ENCODE data around the gene SRRD. TPM values are rescaled to one million over a fixed set of nuclear protein-coding genes. Genes with fewer than 3 reads are reported as not detected.

SRRD gene
- total RNA-seq, 4 donors from 2014 or later = 11.4 to 27.3 (median 13.6) TPM

- intact Hi-C loops (cut with DNase I) = no loop called here
- Histone ChIP-seq H3K4me1 (peaks cover 0 to under 1% (median 0%) of the 10 kb centered on the region in 3 donors), H3K4me3 (no peak overlapping the region), H3K27me3 (no peaks in the 10 kb centered on the region), H3K27ac (no peak overlapping the region), H3K36me3 (peaks cover 0 to 87% (median 22%) of the 10 kb centered on the region in 3 donors), H3K9me3 (no peaks in the 10 kb centered on the region)
- TF ChIP-seq CTCF (IDR thresholded peaks at IDR 0.05) = no peak
- TF ChIP-seq POLR2A (IDR thresholded peaks at IDR 0.05) = no peak
- no peak for DNase-seq
- 84 to 85% methylated on average over 4 to 5 of the region's 5 CpGs for WGBS, 2 donors
Measured at GRCh38 chr22:26453812-26454500, 29.7 kb upstream of the SRRD start.

- WGBS, 2 donors = 93 to 98% methylated on average over 13 to 26 of the region's 26 CpGs
- intact Hi-C loops (cut with DNase I) = no loop called here
- DNase-seq = no peak
- Histone ChIP-seq H3K9me3 (no peaks in the 10 kb centered on the region), H3K36me3 (peaks cover 0 to 85% (median 22%) of the 10 kb centered on the region in 3 donors), H3K4me1 (peaks cover 0 to 17% (median 0%) of the 10 kb centered on the region in 3 donors), H3K27me3 (no peaks in the 10 kb centered on the region), H3K4me3 (no peak overlapping the region), H3K27ac (no peak overlapping the region)
- TF ChIP-seq POLR2A (IDR thresholded peaks at IDR 0.05) (no peak), CTCF (IDR thresholded peaks at IDR 0.05) (no peak)
Measured at GRCh38 chr22:26457661-26458272, 25.9 kb upstream of the SRRD start.

- TF ChIP-seq CTCF (IDR thresholded peaks at IDR 0.05) (no peak), POLR2A (IDR thresholded peaks at IDR 0.05) (no peak)
- Histone ChIP-seq H3K4me3 (no peak overlapping the region), H3K9me3 (no peaks in the 10 kb centered on the region), H3K27ac (no peak overlapping the region), H3K36me3 (peaks cover 9 to 91% (median 23%) of the 10 kb centered on the region in 3 donors), H3K27me3 (no peaks in the 10 kb centered on the region), H3K4me1 (peaks cover 0 to 17% (median 0%) of the 10 kb centered on the region in 3 donors)
- intact Hi-C loops (cut with DNase I) = loop anchor here (10.0 kb wide), 1 partner anchor 65 kb away; no protein-coding TSS in a partner anchor
- WGBS, 2 donors = 42 to 61% methylated on average over 6 of the region's 6 CpGs
- no peak for DNase-seq
Measured at GRCh38 chr22:26460202-26460601, 23.5 kb upstream of the SRRD start.

GRCh38 chr22:26461188-26461810 lies 22.4 kb upstream of the SRRD start:
- H3K9me3 ChIP-seq = no peaks in the 10 kb centered on the region
- no peak overlapping the region for H3K27ac ChIP-seq
- no peak for DNase-seq
- TF ChIP-seq CTCF (IDR thresholded peaks at IDR 0.05) = peak; percentile 54 to 80 (median 64)
- TF ChIP-seq POLR2A (IDR thresholded peaks at IDR 0.05) = no peak
- intact Hi-C loops (cut with DNase I) = loop anchor here (10.0 kb wide), 1 partner anchor 66 kb away; no protein-coding TSS in a partner anchor
- WGBS, 2 donors = 33 to 39% methylated on average over 3 of the region's 3 CpGs
- H3K27me3 ChIP-seq = no peaks in the 10 kb centered on the region
- H3K4me3 ChIP-seq = no peak overlapping the region
- peaks cover 9 to 93% (median 34%) of the 10 kb centered on the region in 3 donors for H3K36me3 ChIP-seq
- H3K4me1 ChIP-seq = peaks cover 0 to 17% (median 0%) of the 10 kb centered on the region in 3 donors

DNA sequence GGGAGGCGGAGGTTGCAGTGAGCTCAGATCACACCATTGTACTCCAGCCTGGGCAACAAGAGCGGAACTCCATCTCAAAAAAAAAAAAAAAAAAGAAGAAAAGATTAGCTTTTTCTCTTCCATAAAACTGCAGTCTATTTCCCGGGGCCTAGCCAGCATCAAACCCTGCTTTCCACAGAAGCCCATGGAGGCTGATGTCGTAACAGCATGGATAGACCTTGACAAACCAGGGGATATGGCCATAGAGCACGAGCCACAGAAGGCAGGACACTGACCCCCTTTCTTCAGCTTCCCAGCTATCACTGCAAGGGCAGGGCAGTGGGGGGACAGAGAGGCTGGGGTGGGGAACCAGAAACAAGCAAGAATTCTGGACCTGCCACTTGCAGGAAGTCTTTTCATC lies 21.6 kb upstream of the SRRD start:
- peaks cover 9 to 93% (median 36%) of the 10 kb centered on the region in 3 donors for H3K36me3 ChIP-seq
- no peaks in the 10 kb centered on the region for H3K27me3 ChIP-seq
- no peaks in the 10 kb centered on the region for H3K9me3 ChIP-seq
- intact Hi-C loops (cut with DNase I) = loop anchor here (10.0 kb wide), 1 partner anchor 67 kb away; no protein-coding TSS in a partner anchor
- H3K4me3 ChIP-seq = no peak overlapping the region
- peaks cover 0 to 17% (median 0%) of the 10 kb centered on the region in 3 donors for H3K4me1 ChIP-seq
- DNase-seq = no peak
- 94 to 100% methylated on average over 4 of the region's 5 CpGs for WGBS, 2 donors
- no peak for TF ChIP-seq POLR2A (IDR thresholded peaks at IDR 0.05)
- no peak for TF ChIP-seq CTCF (IDR thresholded peaks at IDR 0.05)
- H3K27ac ChIP-seq = no peak overlapping the region

Measured in esophagus squamous epithelium (tissue), 5 donors.